Stimulated activated CD4-positive, alpha-beta T cell treated with anti-CD3 and anti-CD28 coated beads, Interleukin-1b, Interleukin-23, amount 100 ng/mL, for 48 hours (primary cell): ENCODE results near the gene CDHR2.

Experiments used
- DNase-seq: peaks from one replicate; pipeline ENCODE4 v3.0.0-alpha.2; 2020

Gene CDHR2

GRCh38 chr5:176625512-176625911 lies 76.4 kb downstream of the CDHR2 start:
- no peak for DNase-seq

- DNase-seq = no peak
Observed at GRCh38 chr5:176625966-176626875, 77.1 kb downstream of the CDHR2 start.

- DNase-seq = no peak
Observed at GRCh38 chr5:176626876-176627236, 77.7 kb downstream of the CDHR2 start.

- no peak for DNase-seq
Observed at GRCh38 chr5:176627582-176627981, 78.4 kb downstream of the CDHR2 start.

GRCh38 chr5:176628406-176629228 lies 79.5 kb downstream of the CDHR2 start:
- no peak for DNase-seq

- DNase-seq = no peak
Observed at GRCh38 chr5:176629317-176629852, 80.2 kb downstream of the CDHR2 start.

- peak; percentile 54 for DNase-seq
Observed at GRCh38 chr5:176629853-176630680, 80.9 kb downstream of the CDHR2 start, which contains the start of the genes EIF4E1B and SNCB. Gene EIF4E1B (plus strand): TSS chr5:176630675. CDS start chr5:176642788, 12,113 bp downstream. Gene SNCB (minus strand): TSS chr5:176630534. CDS start chr5:176629654, 880 bp downstream.

GRCh38 chr5:176630681-176631222 lies 81.6 kb downstream of the CDHR2 start:
- no peak for DNase-seq

- DNase-seq = no peak
Observed at GRCh38 chr5:176631383-176632200, 82.5 kb downstream of the CDHR2 start.

GRCh38 chr5:176632745-176633144 lies 83.6 kb downstream of the CDHR2 start:
- DNase-seq = no peak

- DNase-seq = no peak
Observed at GRCh38 chr5:176633598-176633997, 84.5 kb downstream of the CDHR2 start.

- DNase-seq = no peak
Observed at GRCh38 chr5:176636426-176636825, 87.3 kb downstream of the CDHR2 start.

GRCh38 chr5:176637556-176637955 lies 88.4 kb downstream of the CDHR2 start:
- DNase-seq = no peak

GRCh38 chr5:176638437-176638836 lies 89.3 kb downstream of the CDHR2 start:
- DNase-seq = no peak

- DNase-seq = no peak
Observed at GRCh38 chr5:176639208-176639607, 90.1 kb downstream of the CDHR2 start.

- no peak for DNase-seq
Observed at GRCh38 chr5:176639981-176640380, 90.8 kb downstream of the CDHR2 start.

- DNase-seq = no peak
Observed at GRCh38 chr5:176640616-176641015, 91.5 kb downstream of the CDHR2 start.

GRCh38 chr5:176642675-176643490 lies 93.7 kb downstream of the CDHR2 start:
- no peak for DNase-seq

GRCh38 chr5:176643491-176644219 lies 94.5 kb downstream of the CDHR2 start:
- no peak for DNase-seq

GRCh38 chr5:176644294-176644693 lies 95.2 kb downstream of the CDHR2 start:
- no peak for DNase-seq
